GM18502 (cell line): ENCODE measurements around the gene CYTH2.

Experiments used
- ATAC-seq: cut with Tn5 transposase; IDR thresholded peaks from one replicate; pipeline ENCODE4 v1.9.1; 2021; ENCODE audit warnings: mild to moderate bottlenecking; ENCODE audit not compliant: unreplicated experiment, poor library complexity

CYTH2 gene

DNA sequence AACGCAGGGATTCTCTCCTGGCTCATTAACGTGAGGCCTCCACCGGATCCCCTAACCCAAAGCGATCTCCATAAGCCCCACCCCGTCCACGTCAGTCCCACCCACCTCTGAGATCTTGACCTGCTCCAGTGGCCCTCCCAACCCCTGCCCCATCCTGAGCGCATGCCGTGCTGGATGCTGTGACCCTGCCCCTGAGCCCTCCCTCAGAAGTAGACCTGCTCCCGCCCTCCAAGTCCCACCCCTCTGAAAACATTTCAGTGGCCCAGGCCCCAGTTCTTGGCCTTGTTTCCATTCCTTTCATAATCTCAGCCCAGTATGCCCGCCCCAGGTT lies 22.6 kb downstream of the CYTH2 start:
- no peak for ATAC-seq

DNA sequence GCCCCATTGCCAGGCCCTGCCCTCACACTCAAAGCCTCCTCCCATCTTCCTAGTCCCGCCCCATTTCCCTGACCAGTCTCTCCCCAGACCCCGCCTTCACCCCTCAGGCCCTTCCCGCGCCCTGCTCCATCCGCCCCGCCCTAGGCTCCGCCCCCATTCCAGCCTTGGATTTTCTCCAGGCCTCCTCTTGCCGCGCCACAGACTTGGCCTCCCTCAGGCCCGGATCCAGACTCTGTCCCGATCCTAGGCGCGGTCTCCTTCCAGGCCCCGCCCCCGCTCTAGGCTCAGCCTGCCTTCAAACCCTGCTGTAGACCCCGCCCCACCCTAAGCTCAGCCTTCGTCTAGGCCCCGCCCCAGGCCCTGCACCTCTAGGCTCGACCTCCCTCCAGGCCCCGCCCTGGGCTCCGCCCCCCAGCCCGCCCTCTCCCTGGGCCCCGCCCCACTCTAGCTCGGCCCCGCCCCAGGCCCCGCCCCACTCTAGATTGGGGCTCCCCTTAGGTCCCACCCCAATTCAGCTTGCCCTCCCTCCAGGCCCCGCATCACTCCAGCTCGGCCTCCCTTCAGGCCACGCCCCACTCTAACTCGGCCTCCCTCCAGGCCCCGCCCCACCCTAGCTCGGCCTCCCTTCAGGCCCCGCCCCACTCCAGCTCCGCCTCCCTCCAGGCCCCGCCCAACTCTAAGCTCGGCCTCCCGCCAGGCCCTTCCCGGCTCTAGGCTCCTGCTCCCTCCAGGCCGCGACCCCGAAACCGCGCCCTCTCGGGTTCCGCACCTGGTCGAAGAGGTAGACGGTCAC lies 24.0 kb downstream of the CYTH2 start:
- peak; percentile 68 for ATAC-seq

DNA sequence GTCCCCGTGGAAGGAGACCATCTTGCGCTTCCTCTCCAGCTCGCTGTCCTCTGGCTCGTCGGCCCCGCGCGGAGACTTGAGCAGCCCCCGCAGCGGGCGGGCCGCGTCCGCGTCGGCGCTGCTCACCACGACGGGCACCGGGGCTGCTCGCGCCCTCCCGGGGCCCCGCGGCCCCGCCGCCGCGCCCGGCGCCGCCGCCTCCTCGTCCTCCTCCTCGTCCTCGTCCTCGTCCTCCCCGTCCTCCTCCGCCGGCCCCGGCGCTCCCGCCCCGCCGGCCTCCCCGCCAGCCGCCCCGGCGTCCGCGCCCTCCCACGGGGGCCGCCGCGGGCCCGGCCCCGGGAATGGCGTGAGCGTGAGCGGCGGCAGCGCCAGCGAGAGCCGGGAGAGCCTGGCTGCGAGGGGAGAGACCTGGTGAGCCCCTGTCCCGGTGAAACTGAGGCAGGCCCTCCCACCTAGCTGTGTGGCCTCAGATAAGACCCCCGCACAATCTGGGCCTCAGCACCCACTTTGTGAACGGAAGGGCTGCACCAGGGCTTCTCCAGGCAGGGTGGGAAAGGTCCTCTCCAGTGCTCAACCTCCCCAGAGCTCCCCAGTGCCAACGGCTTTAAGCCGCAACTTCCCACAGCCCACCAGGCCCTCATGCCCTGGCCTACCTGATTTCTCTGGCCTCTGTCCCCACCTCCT lies 24.7 kb downstream of the CYTH2 start:
- peak; percentile 17 for ATAC-seq

DNA sequence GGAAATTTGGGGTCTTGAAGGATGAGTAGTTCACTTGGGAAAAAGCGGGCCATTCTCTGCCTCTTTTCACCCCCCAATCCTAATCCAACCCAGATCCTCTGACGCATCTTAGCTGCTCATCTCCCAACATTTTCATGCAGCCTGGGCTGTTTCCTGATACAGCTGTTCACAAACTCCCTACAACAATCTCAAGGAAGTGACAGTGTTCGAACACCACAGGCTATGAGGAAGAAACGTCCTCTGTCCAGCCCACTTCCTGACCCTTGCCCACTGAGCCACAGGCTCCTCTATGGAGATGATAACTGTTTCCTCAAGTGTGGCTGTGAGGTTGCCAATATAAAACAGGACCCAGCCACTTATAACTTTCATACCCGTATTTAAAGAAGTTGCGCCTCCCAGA lies 26.2 kb downstream of the CYTH2 start:
- ATAC-seq, result no peak

DNA sequence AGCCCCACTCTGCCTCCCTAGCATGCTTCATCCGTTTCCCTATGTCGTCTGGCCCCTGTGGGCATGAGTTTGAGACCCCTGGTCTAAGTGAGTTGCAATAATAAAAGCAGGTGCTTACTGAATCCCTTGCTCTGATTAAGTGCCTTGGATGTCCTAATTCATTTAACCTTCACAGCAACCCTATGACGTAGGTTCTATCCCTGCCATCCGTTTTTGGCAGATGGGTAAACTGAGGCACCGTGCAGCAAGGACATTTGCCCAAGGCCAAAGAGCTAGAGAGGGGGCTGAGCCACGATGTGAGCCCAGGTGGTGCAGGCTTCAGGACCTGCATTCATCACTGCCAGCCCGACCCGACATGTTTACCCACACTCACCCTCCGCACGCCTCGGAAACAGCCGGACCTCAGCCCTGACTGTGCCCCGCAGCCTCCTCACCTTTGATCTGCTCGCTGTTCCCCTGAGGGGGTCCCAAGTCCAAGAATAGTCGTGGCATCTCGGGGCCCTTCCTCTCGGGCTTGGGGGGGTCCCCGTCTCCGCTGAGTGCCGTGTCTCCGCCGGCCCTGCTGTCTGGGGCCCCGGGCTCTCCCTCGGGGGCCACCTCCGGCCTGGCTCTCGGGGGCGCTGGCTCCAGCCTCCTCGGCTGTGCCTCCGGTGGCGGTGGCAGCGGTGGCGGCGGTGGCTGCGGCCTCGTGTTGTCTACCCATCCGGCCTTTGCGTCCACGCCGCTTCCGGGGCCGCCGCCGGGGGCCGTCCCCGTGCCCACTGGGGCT lies 28.0 kb downstream of the CYTH2 start:
- no peak for ATAC-seq

DNA sequence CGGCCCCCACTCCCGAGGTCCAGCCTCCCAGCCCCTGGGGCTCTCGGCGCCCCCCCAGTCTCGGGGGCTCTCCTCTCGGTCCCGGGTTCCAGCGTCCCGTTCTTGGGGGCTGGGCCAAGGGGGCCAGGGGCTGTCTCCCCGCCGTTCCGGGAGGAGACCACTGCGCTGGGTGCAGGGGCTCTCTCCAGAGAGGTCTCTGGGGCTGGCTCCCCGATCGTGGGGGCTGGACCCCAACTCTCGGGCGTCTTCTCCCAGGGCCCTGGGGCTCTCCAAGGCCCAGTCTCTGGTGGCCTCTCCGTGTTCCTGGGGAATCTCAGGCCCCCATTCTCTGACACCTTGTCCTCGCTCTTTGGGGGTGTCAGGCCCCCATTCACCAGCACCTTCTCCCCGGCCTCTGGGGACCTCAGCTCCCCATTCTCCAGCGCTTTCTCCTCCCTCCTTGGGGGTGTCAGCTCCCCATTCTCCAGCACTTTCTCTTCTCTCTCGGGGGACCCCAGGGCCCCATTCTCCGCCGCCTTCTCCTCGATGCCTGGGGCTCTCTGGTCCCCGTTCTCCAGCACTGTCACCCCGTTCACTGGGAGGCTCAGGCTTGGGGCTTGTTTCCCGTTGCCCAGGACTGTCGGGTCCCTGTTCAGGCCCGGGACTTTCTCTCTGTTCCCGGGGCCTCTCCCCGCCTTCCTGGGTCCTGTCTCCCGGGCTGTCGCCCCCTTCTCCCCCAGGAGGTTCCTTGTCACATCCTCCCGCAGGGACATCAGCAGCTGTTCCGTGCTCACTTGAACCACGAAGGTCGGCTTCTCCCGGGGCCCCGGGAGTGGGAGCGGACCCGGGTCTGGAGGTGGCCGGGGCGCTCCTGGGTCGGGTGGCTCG lies 28.8 kb downstream of the CYTH2 start:
- ATAC-seq, result no peak

DNA sequence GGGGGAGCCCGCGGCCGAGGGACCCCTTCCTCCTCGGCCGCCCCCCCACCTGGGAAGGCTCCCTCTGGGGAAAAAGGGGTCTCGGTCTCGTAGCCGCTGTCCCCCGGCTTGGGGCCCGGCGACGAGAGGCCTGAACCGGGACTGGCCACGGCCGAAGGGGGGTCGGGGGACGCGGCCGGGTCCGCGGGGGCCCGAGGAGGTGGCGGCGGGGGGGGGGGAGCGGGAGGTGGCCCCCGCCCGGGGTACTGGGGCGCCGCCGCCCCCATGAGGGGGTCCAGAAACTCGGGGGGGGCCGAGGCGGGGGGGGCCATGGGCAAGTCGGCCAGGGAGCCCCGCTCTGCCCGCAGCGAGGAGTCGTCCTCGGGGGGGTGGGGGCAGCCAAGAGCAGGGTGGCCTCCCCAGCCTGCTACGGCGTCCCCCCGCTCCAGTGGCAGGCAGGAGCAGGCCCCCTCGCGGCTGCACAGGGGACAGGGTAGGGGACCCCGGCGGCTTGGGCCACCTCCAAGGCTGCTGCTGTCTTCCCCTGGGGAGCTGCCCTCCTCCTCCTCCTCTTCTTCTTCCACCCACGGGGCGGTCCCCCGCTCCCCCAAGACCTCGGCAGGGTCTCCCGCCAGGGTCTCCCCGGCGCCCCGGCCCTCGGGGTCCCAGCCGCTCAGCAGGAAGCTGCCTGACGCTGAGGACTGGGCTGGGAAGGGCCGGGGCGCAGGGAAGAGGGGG lies 29.6 kb downstream of the CYTH2 start:
- ATAC-seq, result no peak

DNA sequence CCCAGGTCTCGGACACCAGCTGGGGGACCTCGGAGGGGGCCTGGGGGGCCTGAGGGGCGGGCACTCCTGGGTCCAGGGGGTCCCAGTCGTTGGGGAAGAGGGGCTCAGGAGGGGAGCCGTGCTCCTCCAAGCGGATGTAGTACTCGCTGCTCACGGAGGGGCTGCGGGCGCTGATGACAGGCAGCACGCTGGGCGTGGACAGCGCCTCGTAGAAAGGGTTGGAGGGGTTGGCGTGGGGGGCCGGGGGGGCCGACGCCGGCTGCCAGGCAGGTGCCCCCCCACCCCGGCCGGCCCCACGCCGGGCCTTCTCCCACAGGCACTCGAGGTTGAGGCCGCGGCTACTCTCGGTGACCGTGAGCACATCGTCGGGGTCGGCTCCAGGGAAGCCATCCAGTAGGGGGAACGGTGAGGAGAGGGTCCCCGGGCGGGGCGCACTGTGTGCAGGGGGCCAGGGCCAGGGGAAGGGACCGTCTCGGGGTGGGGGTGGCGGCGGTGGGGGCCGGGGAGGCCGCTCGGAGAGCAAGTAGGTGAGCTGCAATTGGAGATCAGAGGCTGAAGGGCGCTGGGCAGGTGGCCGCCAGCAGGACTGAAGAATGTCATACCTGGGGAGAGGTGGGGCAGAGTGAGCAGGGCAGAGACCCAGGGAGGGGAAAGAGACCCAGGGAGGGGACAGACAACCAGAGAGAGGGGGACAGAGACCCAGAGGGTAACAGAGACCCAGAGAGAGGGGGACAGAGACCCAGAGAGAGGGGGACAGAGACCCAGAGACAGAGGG lies 30.3 kb downstream of the CYTH2 start:
- ATAC-seq, result no peak

DNA sequence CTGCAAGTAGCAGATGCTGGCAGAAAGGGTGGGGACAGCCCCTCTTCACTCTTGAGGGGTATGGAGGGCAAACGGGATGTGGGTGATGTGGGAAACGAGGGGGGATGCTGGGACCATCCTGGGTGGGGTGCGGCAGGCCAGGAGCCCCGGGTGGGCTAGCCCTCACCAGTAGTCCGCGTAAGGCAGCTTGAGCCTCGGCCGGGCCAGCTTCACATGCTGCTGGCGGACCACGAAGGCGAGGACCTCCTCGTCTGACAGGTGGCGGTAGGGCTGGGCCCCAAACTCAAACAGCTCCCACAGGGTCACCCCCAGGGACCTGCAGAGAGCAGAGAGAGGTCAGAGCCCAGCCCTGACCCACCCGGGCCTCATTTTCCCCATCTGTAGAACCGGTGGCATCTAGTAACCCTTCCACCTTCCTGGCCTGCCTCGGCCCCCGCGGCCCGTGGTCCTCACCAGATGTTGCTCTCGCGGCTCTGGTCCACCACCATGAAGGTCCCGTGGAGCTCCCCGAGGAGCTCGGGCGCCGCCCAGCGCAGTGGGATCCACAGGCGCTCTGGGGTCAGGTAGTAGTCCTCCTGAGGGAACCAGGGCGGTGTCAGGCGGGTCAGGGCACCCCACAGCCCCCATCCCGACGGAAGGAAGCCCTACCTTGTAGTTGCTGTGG lies 31.8 kb downstream of the CYTH2 start:
- no peak for ATAC-seq

DNA sequence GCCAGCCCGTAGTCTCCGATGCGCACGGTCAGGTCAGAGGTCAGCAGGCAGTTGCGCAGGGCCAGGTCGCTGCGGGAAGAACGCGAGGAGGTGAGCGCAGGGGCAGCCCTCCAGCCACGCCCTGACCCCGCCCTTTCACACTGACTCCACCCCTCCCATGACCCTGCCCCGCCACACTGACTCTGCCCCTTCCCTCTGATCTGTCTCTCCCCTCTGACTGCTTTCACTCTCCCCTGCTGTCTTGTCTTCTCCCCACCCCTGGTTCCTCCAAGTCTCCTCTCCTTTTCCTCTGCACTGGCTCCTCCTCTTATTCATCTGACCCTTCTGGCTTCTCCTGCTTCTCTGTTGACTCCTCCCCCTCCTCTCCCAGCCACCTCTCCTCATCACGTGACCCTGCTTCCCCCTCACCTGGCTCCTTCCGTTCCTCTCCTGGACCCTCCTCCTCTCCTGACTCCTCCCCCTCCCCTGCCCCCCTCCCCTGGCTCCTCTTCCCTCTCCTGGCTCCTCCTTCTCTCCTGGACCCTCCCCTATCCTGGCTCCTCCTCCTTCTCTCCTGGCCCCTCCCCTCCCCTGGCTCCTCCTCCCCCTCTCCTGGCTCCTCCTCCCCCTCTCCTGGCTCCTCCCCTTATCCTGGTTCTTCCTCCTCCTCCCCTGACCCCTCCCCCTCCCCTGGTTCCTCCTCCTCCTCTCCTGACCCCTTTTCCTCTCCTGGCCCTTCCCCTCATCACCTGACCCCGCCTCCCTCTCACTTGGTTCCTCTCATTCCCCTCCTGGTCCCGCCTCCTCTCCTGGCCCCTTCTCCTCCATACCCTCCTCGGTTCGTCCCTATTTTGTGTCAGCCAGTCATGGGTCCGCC lies 32.6 kb downstream of the CYTH2 start:
- ATAC-seq, result no peak

DNA sequence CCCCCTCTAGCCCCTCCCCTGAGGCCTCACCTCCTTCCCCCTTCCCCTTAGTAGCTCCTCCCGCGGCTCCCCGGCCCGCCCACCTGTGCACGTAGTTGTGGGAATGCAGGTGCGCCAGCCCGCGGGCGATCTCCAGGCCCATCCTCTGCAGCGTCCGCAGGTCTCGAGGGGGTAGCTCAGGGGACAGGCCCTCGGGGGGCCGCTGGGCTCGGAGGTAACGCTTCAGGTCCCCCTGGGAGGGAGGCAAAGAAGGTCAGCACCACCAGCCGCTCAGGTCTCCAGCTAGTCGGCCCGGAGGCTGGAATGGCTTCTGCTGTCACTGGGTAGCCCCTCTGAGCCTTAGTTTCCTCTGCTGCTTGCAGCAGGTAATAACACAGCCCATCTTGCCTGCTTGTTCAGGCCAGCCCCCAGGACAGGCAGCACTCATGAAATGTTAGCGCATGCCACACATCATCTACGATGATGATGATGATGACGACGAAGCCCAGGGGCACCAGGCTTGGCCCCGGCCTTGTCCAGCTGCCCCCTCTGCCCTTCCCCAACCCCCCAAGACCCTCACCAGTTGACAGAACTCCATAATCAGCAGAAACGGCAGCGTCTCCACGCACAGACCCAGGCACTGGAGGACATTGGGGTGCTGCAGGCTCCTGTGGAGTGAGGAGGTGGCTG lies 33.3 kb downstream of the CYTH2 start:
- ATAC-seq, result no peak

DNA sequence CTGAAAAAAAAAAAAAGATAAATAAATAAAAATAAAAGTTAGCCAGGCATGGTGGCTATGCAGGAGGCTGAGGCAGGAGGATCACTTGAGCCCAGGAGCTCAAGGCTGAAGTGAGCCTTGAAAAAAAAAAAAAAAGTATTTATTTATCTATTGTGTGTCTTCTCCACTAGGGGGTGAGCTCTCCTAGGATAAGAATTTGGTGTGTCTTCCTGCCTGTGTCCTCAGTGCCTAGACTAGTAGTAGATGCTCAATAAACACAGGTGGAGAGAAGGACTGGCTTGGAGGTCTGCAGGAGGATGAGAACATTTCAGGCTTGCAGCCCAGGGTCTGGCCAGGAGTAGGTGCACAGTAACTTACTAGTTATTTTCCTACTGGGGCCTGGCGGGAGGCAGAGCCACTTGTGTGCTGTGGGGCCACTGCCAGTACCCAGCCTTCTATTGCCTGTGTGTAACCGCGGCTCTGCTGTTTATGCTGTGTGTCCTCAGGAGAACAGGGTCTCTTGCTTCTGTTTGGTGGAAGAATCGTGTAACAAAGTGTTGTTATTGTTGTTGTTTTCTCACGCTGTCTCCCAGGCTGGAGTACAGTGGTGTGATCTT lies 37.1 kb downstream of the CYTH2 start:
- no peak for ATAC-seq

DNA sequence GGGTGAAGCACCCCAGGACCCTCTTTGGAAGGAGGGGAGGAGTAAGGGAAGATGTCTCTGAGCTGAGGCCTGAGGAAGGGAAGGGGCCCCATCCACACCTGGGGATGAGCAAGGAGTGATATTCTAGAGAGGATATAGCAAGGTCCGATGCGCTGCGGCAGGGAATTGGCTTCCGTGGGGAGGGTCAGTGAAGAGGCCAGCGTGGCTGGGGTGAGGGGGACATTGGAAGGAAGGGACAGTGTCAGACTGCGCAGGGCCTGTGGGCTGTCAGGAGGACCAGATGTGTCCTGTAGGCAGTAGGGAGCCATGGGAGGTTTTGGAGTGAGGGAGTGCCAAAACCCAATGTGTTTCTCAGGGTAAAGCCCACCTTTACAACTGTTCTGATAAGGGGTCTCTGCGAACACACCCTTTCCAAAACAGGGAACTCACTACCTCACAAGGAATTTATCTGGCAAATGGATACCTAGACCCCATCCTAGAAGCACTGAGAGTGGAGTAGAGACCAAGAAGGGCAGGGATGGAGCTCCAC lies 38.8 kb downstream of the CYTH2 start:
- no peak for ATAC-seq

DNA sequence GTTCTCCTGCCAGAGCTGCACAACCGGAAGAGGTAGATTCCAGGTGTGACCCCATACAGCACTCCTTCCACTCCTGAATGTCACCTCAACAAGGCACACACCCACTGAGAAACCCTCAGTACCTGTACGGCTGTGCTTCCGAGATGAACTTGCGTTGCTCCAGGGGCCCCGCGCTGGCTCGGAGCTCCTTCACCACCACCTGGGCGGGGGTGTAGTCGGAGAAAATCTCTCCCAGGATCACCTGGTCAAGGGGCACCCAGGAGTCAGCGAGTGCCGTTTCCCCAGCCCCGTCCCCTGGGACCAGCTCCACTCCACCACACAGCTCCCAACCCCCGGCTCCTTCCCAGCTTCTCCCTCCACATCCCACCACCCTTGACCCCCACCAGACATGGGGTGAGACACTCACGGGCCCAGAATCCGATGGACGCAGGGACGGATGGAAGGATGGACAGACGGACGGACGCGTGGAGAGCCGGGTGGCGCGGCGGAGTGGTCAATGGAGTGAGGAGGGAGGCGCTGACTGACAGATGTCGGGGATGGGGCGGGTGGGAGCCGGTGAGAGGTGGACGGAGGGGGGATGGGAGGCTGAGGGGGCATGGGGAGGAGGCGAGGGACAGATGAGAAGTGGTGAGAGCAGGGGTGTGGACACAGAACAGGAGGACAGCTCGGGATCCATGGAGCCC lies 39.7 kb downstream of the CYTH2 start:
- ATAC-seq, result no peak

DNA sequence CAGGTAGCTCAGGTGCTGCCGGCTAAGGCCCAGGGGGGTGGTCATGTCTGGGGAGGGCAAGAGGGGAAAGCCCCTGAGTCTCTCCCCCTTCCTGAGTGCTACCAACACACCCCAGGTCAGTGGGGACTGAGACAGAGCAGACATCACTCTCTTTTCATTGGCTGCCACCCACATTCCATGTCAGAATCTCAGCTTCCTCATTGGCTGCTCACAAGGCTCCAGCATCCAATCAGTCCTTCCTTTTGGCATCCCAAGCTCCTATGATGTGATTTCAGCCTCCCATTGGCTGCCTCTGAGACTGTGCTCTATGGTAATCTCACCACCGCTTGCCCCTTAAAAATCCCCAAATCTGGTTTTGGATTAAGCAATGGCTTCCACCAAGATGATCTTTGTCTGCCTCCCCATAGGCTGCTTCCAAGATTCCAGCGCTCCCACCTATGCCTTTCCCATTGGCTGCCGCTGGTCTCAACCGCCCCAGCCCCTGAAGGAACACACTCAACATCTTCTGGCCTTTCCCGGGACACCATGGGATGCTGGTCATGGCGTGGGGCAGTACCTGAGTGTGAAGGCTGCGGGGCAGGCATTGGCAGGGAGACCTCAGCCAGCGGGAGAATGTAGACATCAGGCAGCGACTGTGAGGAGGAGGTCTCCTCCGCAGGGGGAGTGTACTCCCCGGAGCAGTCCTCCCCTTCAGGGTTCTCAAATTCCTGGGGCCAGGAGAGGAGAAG lies 40.5 kb downstream of the CYTH2 start:
- no peak for ATAC-seq
